ENCODE measurements around the gene MRLN. TPM values are rescaled to one million over a fixed set of nuclear protein-coding genes. Genes with fewer than 3 reads are reported as not detected.
"Not testable (repeated sequence)": the region's sequence is repeated elsewhere in the genome, so short reads cannot be mapped to it uniquely, and the experiment has no call there.

The MRLN gene
- total RNA-seq, 4 donors from 2014 or later: not detected

DNA sequence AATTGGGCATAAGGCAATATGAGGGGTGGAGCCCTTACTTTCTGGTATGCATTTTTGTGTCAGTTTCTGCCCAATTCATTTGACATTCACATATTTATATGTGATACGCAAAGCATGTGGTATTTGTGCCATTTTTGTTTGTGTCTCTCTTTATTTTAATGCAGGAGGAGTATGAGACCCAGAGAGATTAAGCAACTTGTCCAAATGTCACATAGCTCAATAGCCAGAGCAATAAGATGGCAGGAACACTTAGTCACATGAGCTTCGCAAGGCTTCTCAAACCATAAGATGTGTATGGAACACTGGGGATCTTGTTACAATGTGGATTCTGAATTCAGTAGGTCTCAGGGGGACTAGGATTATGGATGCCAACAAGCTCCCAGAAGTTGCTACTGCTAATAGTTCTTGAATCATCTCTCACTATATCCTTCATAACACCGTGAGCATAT is 19.2 kb downstream of the MRLN start:
- DNase-seq: no peak
- Histone ChIP-seq H3K9me3 (no peaks in the 10 kb centered on the region), H3K27me3 (no peaks in the 10 kb centered on the region), H3K4me1 (no peaks in the 10 kb centered on the region), H3K36me3 (no peaks in the 10 kb centered on the region), H3K27ac (no peak overlapping the region), H3K4me3 (no peak overlapping the region)
- 80 to 89% methylated on average over 1 to 3 of the region's 3 CpGs for WGBS, 2 donors (ENCODE audit: low coverage in 1 of 2)
- TF ChIP-seq POLR2A (IDR thresholded peaks at IDR 0.05) (no peak), POLR2AphosphoS5 (IDR thresholded peaks at IDR 0.05) (no peak), EP300 (IDR thresholded peaks at IDR 0.05; ENCODE audit: low read depth) (no peak)
- TF ChIP-seq, protein P1, sequence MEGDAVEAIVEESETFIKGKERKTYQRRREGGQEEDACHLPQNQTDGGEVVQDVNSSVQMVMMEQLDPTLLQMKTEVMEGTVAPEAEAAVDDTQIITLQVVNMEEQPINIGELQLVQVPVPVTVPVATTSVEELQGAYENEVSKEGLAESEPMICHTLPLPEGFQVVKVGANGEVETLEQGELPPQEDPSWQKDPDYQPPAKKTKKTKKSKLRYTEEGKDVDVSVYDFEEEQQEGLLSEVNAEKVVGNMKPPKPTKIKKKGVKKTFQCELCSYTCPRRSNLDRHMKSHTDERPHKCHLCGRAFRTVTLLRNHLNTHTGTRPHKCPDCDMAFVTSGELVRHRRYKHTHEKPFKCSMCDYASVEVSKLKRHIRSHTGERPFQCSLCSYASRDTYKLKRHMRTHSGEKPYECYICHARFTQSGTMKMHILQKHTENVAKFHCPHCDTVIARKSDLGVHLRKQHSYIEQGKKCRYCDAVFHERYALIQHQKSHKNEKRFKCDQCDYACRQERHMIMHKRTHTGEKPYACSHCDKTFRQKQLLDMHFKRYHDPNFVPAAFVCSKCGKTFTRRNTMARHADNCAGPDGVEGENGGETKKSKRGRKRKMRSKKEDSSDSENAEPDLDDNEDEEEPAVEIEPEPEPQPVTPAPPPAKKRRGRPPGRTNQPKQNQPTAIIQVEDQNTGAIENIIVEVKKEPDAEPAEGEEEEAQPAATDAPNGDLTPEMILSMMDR (IDR thresholded peaks at IDR 0.05): no peak
- intact Hi-C loops (cut with DNase I; ENCODE audit: low total_unique reads) (no loop called here), in situ Hi-C loops (cut with MboI; ENCODE audit: low pct_ligation_motif_present in 1 of 4, low pct_unique_long_range_greater_than_20kb in 1 of 4, low sequenced_read_pairs in 3 of 4) (no loop called here)

- H3K36me3 ChIP-seq; intact Hi-C loops (cut with DNase I; ENCODE audit: low total_unique reads); H3K27ac ChIP-seq; H3K4me1 ChIP-seq; DNase-seq; H3K4me3 ChIP-seq; in situ Hi-C loops (cut with MboI; ENCODE audit: low pct_ligation_motif_present in 1 of 4, low pct_unique_long_range_greater_than_20kb in 1 of 4, low sequenced_read_pairs in 3 of 4); H3K9me3 ChIP-seq; H3K27me3 ChIP-seq: not testable (repeated sequence)
- WGBS, 2 donors (ENCODE audit: low coverage in 1 of 2): 93% methylated on average over 16 of the region's 16 CpGs; no CpG with 5 or more reads in 1 of the 2 donors
These were observed 19.8 kb downstream of the MRLN start for GRCh38 chr10:59733321-59734013.

- H3K4me3 ChIP-seq; H3K27me3 ChIP-seq; H3K36me3 ChIP-seq; DNase-seq; in situ Hi-C loops (cut with MboI; ENCODE audit: low pct_ligation_motif_present in 1 of 4, low pct_unique_long_range_greater_than_20kb in 1 of 4, low sequenced_read_pairs in 3 of 4); intact Hi-C loops (cut with DNase I; ENCODE audit: low total_unique reads); H3K27ac ChIP-seq; H3K9me3 ChIP-seq; H3K4me1 ChIP-seq: not testable (repeated sequence)
- WGBS, 2 donors (ENCODE audit: low coverage in 1 of 2): 84% methylated on average over 4 of the region's 4 CpGs; no CpG with 5 or more reads in 1 of the 2 donors
These were observed 20.4 kb downstream of the MRLN start for GRCh38 chr10:59732849-59733248.

DNA sequence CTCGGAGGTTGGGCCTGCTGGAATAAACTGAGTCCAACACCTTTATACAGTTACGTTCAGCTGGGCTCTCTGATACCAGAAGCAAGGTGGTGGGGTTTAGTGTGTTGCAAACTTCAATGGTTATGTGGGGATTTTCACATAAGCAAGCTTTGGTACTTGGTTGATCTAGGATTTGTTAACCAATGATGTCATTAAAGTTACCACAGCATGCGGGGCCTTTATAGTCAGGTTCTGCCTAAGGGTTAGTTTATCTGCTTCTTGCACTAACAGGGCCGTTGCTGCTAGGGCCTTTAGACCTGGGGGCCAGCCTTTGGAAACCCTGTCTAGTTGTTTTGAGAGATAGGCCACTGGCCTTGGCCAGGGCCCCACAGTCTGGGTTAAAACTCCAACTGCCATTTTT is 24.1 kb downstream of the MRLN start:
- peaks cover 0 to 26% (median 6%) of the 10 kb centered on the region in 4 donors for H3K4me1 ChIP-seq
- H3K9me3 ChIP-seq; H3K27ac ChIP-seq; DNase-seq; H3K36me3 ChIP-seq; intact Hi-C loops (cut with DNase I; ENCODE audit: low total_unique reads); in situ Hi-C loops (cut with MboI; ENCODE audit: low pct_ligation_motif_present in 1 of 4, low pct_unique_long_range_greater_than_20kb in 1 of 4, low sequenced_read_pairs in 3 of 4); H3K4me3 ChIP-seq; H3K27me3 ChIP-seq: not testable (repeated sequence)
- 83 to 87% methylated on average over 1 to 4 of the region's 4 CpGs for WGBS, 2 donors (ENCODE audit: low coverage in 1 of 2)

- peaks cover 0 to 5% of the 10 kb centered on the region in 2 donors for H3K9me3 ChIP-seq
- no peaks in the 10 kb centered on the region for H3K27me3 ChIP-seq
- WGBS, 2 donors (ENCODE audit: low coverage in 1 of 2): 61% methylated on average over 3 of the region's 3 CpGs; no CpG with 5 or more reads in 1 of the 2 donors
- in situ Hi-C loops (cut with MboI; ENCODE audit: low pct_ligation_motif_present in 1 of 4, low pct_unique_long_range_greater_than_20kb in 1 of 4, low sequenced_read_pairs in 3 of 4): no loop called here
- H3K27ac ChIP-seq: peak overlapping the region; percentile 58 to 82 (median 74)
- intact Hi-C loops (cut with DNase I; ENCODE audit: low total_unique reads): no loop called here
- DNase-seq: peak; percentile 37
- TF ChIP-seq POLR2AphosphoS5 (IDR thresholded peaks at IDR 0.05) (peak in 2 of 3 donors; percentile 46 to 59), POLR2A (IDR thresholded peaks at IDR 0.05) (no peak), EP300 (IDR thresholded peaks at IDR 0.05; ENCODE audit: low read depth) (peak; percentile 31)
- TF ChIP-seq, protein P1 (IDR thresholded peaks at IDR 0.05): no peak
- H3K4me1 ChIP-seq: peaks cover 0 to 32% (median 10%) of the 10 kb centered on the region in 4 donors
- H3K4me3 ChIP-seq: no peak overlapping the region
- no peaks in the 10 kb centered on the region for H3K36me3 ChIP-seq
These were observed 28.9 kb downstream of the MRLN start for GRCh38 chr10:59724098-59724938.
